K562 (cell line): ENCODE measurements around the gene ARFRP1. TPM values are rescaled to one million over a fixed set of nuclear protein-coding genes. Genes with fewer than 3 reads are reported as not detected.

ENCODE experiments used
- ATAC-seq: fragments of 200-7000 bp; cut with Tn5 transposase; 3 replicates; pipeline ENCODE4 v1.9.1; 2020; ENCODE audit warnings: moderate library complexity
- BruUV-seq: library from RNA; stranded (reverse); fragments of 400-500 nt; replicated peaks from 2 replicates; lab custom pipeline; 2021; lab: Mats Ljungman, UMichigan
- CTCF ChIA-PET: fragments of 300-600 bp; formaldehyde crosslinking; extraction: SDS; loops from one replicate; lab custom pipeline; 2021; ENCODE audit warnings: low intra/inter-chr PET ratio; lab: Yijun Ruan, JAX
- POLR2A ChIA-PET: fragments of 300-600, 350-650 bp; sonication (Branson Sonifier 250); formaldehyde crosslinking; extraction: SDS; loops from one replicate; lab custom pipeline; 2021; ENCODE audit warnings: antibody characterized with exemption, inconsistent platforms; lab: Yijun Ruan, JAX
- DNase-seq, 4 experiments: peaks; one replicate each; pipeline versions ENCODE4 v3.0.0 to v3.0.0-alpha.2; 2011 to 2018; ENCODE audit warnings: low spot score in 3 of 4, mixed read lengths in 3 of 4; ENCODE audit errors: extremely low read depth in 1 of 4
- FAIRE-seq: peaks from 2 replicates; lab custom pipeline; 2011; peaks lifted over from hg19 to GRCh38; lab: Jason Lieb, UNC
- H2AFZ ChIP-seq: 2 replicates; pipeline ENCODE4 v1.6.0; 2011; ENCODE audit warnings: low read depth, low read length, control low read depth, inconsistent platforms
- H3K27ac ChIP-seq: fragments of 200-600 bp; 3 replicates; pipeline ENCODE4 v1.8.0; 2011; ENCODE audit warnings: low read depth, mild to moderate bottlenecking, control low read depth, inconsistent platforms, low read length, moderate library complexity, mixed read lengths; ENCODE audit errors: extremely low read depth
- H3K27me3 ChIP-seq, 2 experiments: fragments of 300-600 bp in 1 of 2; 2 replicates in 1 of 2; 3 replicates in 1 of 2; pipeline versions ENCODE4 v1.6.0 to v1.8.0; 2011; ENCODE audit warnings: inconsistent platforms in 2 of 2, low read length in 2 of 2, mild to moderate bottlenecking in 1 of 2, mixed read lengths in 1 of 2, moderate library complexity in 1 of 2; ENCODE audit not compliant: control insufficient read depth in 2 of 2, insufficient read depth in 2 of 2
- H3K36me3 ChIP-seq: fragments of 300-600 bp; 3 replicates; pipeline ENCODE4 v1.8.0; 2011; ENCODE audit warnings: mild to moderate bottlenecking, low read length, inconsistent platforms; ENCODE audit not compliant: control insufficient read depth, insufficient read depth
- H3K4me1 ChIP-seq, 2 experiments: fragments of 200-600 bp in 1 of 2; replicated peaks in 1 of 2; 2 replicates in 1 of 2; 3 replicates in 1 of 2; pipeline versions ENCODE4 v1.5.1 to v1.8.0; 2011; ENCODE audit warnings: inconsistent platforms in 2 of 2, low read length in 2 of 2, mild to moderate bottlenecking in 1 of 2, mixed read lengths in 1 of 2, moderate library complexity in 1 of 2; ENCODE audit not compliant: control insufficient read depth in 2 of 2, insufficient read depth in 2 of 2
- H3K4me2 ChIP-seq: 2 replicates; pipeline ENCODE4 v1.6.1; 2011; ENCODE audit warnings: low read length, control low read depth, inconsistent platforms, mixed read lengths; ENCODE audit not compliant: insufficient read depth
- H3K4me3 ChIP-seq: fragments of 200-600 bp; sonication (generic), shearing (Covaris generic); 2 replicates; pipeline ENCODE4 v1.5.1; 2016; ENCODE audit warnings: control low read depth, inconsistent platforms
- H3K79me2 ChIP-seq: fragments of 200-600 bp; 3 replicates; pipeline ENCODE4 v1.8.0; 2011; ENCODE audit warnings: low read length, inconsistent platforms; ENCODE audit not compliant: control insufficient read depth, insufficient read depth
- H3K9ac ChIP-seq, 2 experiments: 2 replicates each; pipeline versions ENCODE4 v1.6.0 to v1.6.1; 2011; ENCODE audit warnings: low read depth in 2 of 2, low read length in 2 of 2, control low read depth in 1 of 2, inconsistent platforms in 1 of 2, mild to moderate bottlenecking in 1 of 2, mixed read lengths in 1 of 2; ENCODE audit not compliant: insufficient read depth in 1 of 2
- H3K9me1 ChIP-seq: one replicate; pipeline ENCODE4 v1.6.0; 2011; ENCODE audit warnings: inconsistent platforms, mild to moderate bottlenecking, low read length, moderate library complexity; ENCODE audit not compliant: control insufficient read depth, insufficient read depth
- H3K9me3 ChIP-seq: replicated peaks from 2 replicates; pipeline ENCODE4 v1.5.1; 2011; ENCODE audit warnings: low read depth, low read length, inconsistent platforms; ENCODE audit not compliant: control insufficient read depth, insufficient read depth
- H4K20me1 ChIP-seq: replicated peaks from 2 replicates; pipeline ENCODE4 v1.6.1; 2011; ENCODE audit warnings: low read length, inconsistent platforms, mixed read lengths; ENCODE audit not compliant: control insufficient read depth, insufficient read depth
- GABPB2 ChIP-seq: fragments of 250-450 bp; sonication (Bioruptor Pico); conservative IDR thresholded peaks from 2 replicates; pipeline ENCODE4 v1.5.1; 2021; ENCODE audit warnings: mild to moderate bottlenecking
- POLR2AphosphoS2 ChIP-seq: IDR thresholded peaks from 2 replicates; pipeline ENCODE4 v1.6.1; 2012; ENCODE audit warnings: low read length, improper control_type of control experiment
- POLR2G ChIP-seq: fragments of 200-400 bp; formaldehyde crosslinking; IDR thresholded peaks from 2 replicates; pipeline ENCODE4 v1.6.1; 2017; ENCODE audit warnings: low read depth, mild to moderate bottlenecking, antibody characterized with exemption, low read length, moderate library complexity
- WGBS: fragments of 100-300 bp; shearing (Covaris generic); methylation state at CpG from one replicate; pipeline ENCODE4 v1.1.6; 2016; ENCODE audit warnings: low coverage, mixed read lengths; ENCODE audit not compliant: insufficient coverage; ENCODE audit errors: missing lambda C conversion rate; 5-methylcytosine and 5-hydroxymethylcytosine counted together
- in situ Hi-C: fragments of 300-500 bp; cut with MboI; formaldehyde crosslinking; loops from 4 replicates; pipeline ENCODE4 v1.15.0; 2018; ENCODE audit warnings: inconsistent platforms, mixed read lengths
- intact Hi-C: fragments of 100-400 bp; cut with micrococcal nuclease; formaldehyde crosslinking; loops from 2 replicates; pipeline ENCODE4 v1.14.2; 2022
- polyA plus RNA-seq, 8 experiments: library from polyadenylated mRNA; depleted of rRNA in 4 of 8; stranded (reverse) in 5 of 8; unstranded in 3 of 8; fragments of >200 nt; fragmentation: Nextera tagmentation in 2 of 8; fragmentation: Illumina TruSeq in 1 of 8; extraction: Ambion mirVana in 2 of 8; extraction: Trizol in 1 of 8; gene quantifications; 2 replicates each; pipeline versions ENCODE4 v1.2.1 to v1.2.3, GENCODE V29; 2011 to 2014; ENCODE audit warnings: inconsistent platforms in 1 of 8, missing spikeins in 1 of 8
- total RNA-seq, 7 experiments: library from RNA; depleted of rRNA in 6 of 7; stranded (reverse); fragments of >200 nt in 6 of 7; fragmentation: Illumina TruSeq in 2 of 7; extraction: Trizol in 2 of 7; gene quantifications; 2 replicates each; pipeline versions ENCODE4 v1.2.1 to v1.2.3, GENCODE V29; 2011 to 2021; ENCODE audit warnings: low replicate concordance in 1 of 7
- TF ChIP-seq, protein P1 (sequence below): fragments of 450-650 bp; formaldehyde crosslinking; conservative IDR thresholded peaks from 2 replicates; pipeline ENCODE4 v1.4.0; 2022; ENCODE audit warnings: mild to moderate bottlenecking, missing genetic modification characterization

Gene ARFRP1
- total and polyA plus RNA-seq, 9 of the 15 experiments (the other 6 are each of a cell fraction or from before 2014, with no cell fraction given) = 2.2 to 78.9 (median 37.3) TPM

DNA sequence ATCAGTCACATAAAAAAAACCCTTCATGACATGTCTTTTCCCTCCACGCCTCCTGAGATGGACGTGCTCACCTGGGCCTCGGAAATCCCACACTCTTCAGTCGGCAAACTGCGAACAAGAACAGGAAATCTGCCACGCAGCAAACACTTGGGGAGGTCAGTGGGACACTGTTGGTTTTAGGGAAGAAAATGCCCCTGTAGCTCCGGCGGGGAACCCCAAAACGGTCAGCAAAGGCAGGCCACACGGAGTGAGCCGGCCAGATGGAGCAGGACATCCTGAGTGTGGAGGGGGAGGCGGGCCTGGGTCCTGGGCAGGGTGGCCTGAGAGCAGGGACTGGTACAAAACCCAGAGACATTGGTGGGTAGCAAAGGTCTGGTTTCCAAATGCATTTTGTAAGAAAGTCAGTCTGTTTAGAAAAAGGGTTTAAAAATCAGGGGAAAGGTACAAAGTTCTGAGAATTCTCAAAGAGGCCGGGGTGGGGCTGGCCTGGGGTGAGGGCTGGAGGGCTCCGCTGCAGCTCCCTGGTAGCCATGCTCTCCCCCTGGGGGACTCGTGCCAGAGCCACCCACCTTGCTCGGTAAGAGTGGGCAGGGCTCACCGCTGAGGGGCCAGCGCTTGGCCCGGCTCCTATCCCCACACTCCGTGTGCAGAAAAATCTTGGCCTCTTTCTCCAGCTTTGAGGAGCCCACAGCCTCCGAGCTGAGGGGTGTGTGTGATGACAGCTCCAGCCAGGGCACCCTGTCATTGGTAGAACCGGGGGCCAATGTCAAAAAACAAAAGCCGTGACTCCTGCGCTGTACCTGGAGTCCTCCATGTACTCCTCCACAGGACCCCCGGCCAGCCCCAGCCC is 37.0 kb upstream of the ARFRP1 start:
- H3K79me2 ChIP-seq = peaks cover 16% of the 10 kb centered on the region
- H4K20me1 ChIP-seq = no peaks in the 10 kb centered on the region; the same call in 1 of the 2 replicates
- 64% methylated on average over 17 of the region's 25 CpGs for WGBS
- intact Hi-C loops = no loop called here
- no peaks in the 10 kb centered on the region for H3K9me3 ChIP-seq
- TF ChIP-seq GABPB2 (no peak), POLR2AphosphoS2 (peak; percentile 48; the same call in 1 of the 2 replicates), POLR2G (peak; percentile 63)
- TF ChIP-seq, protein P1, sequence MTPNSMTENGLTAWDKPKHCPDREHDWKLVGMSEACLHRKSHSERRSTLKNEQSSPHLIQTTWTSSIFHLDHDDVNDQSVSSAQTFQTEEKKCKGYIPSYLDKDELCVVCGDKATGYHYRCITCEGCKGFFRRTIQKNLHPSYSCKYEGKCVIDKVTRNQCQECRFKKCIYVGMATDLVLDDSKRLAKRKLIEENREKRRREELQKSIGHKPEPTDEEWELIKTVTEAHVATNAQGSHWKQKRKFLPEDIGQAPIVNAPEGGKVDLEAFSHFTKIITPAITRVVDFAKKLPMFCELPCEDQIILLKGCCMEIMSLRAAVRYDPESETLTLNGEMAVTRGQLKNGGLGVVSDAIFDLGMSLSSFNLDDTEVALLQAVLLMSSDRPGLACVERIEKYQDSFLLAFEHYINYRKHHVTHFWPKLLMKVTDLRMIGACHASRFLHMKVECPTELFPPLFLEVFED (CRISPR knock-in tag) = 0 out of 2 replicates have a peak, but pooled peaks have one; percentile 30
- TF ChIP-seq, all 486 proteins: peak for 3
- ChIA-PET POLR2A (interaction anchor here (0.6 to 2.2 kb wide), 4 partner anchors 11 to 47 kb away, joined by 3 to 7 read pairs (median 4); partner anchors contain the start of genes ARFRP1 and ZGPAT), CTCF (no interaction called here)
- Histone ChIP-seq H3K4me3 (no peak overlapping the region), H3K4me1 (peaks cover 8 to 74% of the 10 kb centered on the region in 2 experiments), H2AFZ (no peak overlapping the region), H3K9ac (peak overlapping the region in 1 of 2 experiments; percentile 48; a peak in 2 of 4 replicates), H3K4me2 (no peak overlapping the region), H3K27me3 (no peaks in the 10 kb centered on the region), H3K27ac (no peak overlapping the region), H3K9me1 (no peaks in the 10 kb centered on the region), H3K36me3 (peaks cover 31% of the 10 kb centered on the region; the same call in 1 of the 3 replicates)
- ATAC-seq = no peak
- no TSS peak for BruUV-seq
- no peak for DNase-seq
- FAIRE-seq = no peak
- in situ Hi-C loops = no loop called here
